ENCODE results near the gene DIP2C. TPM values are rescaled to one million over a fixed set of nuclear protein-coding genes. Genes with fewer than 3 reads are reported as not detected.

The DIP2C gene
- total RNA-seq, 2 donors from 2014 or later: 9.6 to 11.9 TPM

DNA sequence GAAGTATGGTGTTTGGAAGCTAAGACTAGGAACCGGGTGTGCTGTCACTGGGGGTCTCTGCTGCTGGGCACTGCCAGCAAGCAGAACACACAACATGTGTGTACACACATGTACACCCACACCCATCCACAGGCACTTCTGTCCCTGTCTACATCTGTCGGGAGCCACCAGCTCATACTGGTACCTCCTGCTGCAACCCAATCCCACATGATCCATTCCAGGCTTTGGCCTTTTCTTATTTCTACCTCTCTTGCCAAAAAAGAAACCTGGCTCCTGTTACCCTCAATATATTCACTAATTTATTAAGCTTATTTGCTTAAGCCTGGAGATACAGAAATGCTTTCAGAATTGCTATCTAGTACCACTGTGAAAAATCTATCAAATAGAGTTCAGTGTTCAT is 246.0 kb downstream of the DIP2C start:
- Histone ChIP-seq H3K4me1 (no peaks in the 10 kb centered on the region), H3K27ac (no peak overlapping the region), H3K9me3 (no peaks in the 10 kb centered on the region), H3K4me3 (no peak overlapping the region), H3K27me3 (no peaks in the 10 kb centered on the region), H3K36me3 (replicated peaks in 1 of 2; ENCODE audit: insufficient read depth in 1 of 2, low read depth in 2 of 2) (no peaks in the 10 kb centered on the region)
- no peak for TF ChIP-seq POLR2A (IDR thresholded peaks at IDR 0.05)
- TF ChIP-seq, protein P1, sequence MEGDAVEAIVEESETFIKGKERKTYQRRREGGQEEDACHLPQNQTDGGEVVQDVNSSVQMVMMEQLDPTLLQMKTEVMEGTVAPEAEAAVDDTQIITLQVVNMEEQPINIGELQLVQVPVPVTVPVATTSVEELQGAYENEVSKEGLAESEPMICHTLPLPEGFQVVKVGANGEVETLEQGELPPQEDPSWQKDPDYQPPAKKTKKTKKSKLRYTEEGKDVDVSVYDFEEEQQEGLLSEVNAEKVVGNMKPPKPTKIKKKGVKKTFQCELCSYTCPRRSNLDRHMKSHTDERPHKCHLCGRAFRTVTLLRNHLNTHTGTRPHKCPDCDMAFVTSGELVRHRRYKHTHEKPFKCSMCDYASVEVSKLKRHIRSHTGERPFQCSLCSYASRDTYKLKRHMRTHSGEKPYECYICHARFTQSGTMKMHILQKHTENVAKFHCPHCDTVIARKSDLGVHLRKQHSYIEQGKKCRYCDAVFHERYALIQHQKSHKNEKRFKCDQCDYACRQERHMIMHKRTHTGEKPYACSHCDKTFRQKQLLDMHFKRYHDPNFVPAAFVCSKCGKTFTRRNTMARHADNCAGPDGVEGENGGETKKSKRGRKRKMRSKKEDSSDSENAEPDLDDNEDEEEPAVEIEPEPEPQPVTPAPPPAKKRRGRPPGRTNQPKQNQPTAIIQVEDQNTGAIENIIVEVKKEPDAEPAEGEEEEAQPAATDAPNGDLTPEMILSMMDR (IDR thresholded peaks at IDR 0.05): no peak
- intact Hi-C loops (cut with DNase I): no loop called here
- ATAC-seq (no peak), DNase-seq (no peak)
- WGBS, 2 donors: 88 to 95% methylated on average over 2 of the region's 2 CpGs

DNA sequence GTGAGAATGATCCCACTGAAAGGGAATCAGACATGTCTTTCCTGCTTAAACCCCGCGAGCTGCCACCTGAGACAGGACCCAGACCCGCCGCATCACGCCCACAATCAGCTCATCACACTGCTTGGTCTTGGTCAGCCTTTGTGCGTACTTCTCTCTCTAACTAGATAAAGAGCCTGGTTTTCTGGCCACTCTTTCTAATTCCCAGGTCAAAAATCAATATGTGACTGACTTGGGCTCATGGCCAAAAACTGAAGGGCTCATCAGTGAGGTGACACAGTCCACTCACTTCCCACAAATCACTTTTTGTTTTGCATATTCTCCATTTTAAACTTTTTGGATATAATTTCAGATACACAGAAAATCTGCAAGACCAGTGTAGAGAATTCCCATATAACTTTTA is 247.3 kb downstream of the DIP2C start:
- no peak overlapping the region for H3K4me3 ChIP-seq
- H3K4me1 ChIP-seq: no peaks in the 10 kb centered on the region
- H3K9me3 ChIP-seq: no peaks in the 10 kb centered on the region
- no peaks in the 10 kb centered on the region for H3K27me3 ChIP-seq
- intact Hi-C loops (cut with DNase I): no loop called here
- TF ChIP-seq POLR2A (IDR thresholded peaks at IDR 0.05): no peak
- TF ChIP-seq, protein P1 (IDR thresholded peaks at IDR 0.05): no peak
- H3K36me3 ChIP-seq (replicated peaks in 1 of 2; ENCODE audit: insufficient read depth in 1 of 2, low read depth in 2 of 2): no peaks in the 10 kb centered on the region
- WGBS, 2 donors: 78% methylated on average over 6 of the region's 6 CpGs
- DNase-seq: no peak
- no peak for ATAC-seq
- no peak overlapping the region for H3K27ac ChIP-seq

DNA sequence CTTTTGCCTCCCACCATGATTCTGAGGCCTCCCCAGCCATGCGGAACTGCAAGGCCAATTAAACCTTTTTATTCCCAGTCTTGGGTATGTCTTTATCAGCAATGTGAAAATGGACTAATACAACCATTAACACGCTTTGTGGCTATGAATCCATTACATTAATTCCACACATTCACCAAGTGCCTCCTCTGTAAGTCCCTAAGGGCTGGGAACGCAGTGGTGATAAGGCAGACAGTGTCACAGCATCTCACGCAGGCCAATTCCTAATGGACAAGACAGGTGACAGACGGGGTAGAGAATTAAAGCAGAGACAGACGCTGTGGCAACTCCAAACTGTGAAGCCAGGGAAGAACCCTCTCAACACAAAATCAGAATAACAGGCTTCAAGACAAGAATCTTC is 247.8 kb downstream of the DIP2C start:
- H3K9me3 ChIP-seq: no peaks in the 10 kb centered on the region
- H3K27me3 ChIP-seq: no peaks in the 10 kb centered on the region
- H3K27ac ChIP-seq: no peak overlapping the region
- ATAC-seq (no peak), DNase-seq (no peak)
- H3K4me1 ChIP-seq: no peaks in the 10 kb centered on the region
- 93 to 96% methylated on average over 6 of the region's 6 CpGs for WGBS, 2 donors
- no peaks in the 10 kb centered on the region for H3K36me3 ChIP-seq (replicated peaks in 1 of 2; ENCODE audit: insufficient read depth in 1 of 2, low read depth in 2 of 2)
- TF ChIP-seq, protein P1 (IDR thresholded peaks at IDR 0.05): no peak
- no peak for TF ChIP-seq POLR2A (IDR thresholded peaks at IDR 0.05)
- H3K4me3 ChIP-seq: no peak overlapping the region
- intact Hi-C loops (cut with DNase I): no loop called here

DNA sequence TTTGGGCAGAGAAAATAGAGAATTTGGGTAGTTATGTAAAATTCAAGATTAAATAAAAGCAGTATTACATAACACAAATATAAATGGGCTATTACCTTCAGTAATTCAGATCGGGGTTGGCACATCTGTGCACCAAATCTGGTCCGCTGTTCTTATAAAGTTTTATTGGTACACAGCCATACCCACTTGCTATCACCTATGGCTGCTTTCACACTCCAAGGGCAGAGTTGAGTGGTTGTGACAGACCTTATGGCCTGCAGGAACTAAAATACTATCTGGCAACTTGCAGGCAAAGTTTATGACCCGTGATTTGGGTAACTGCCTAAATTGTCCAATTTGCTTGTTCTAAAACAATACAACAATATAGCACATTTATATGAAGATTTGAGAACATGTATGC is 249.3 kb downstream of the DIP2C start:
- H3K27ac ChIP-seq: no peak overlapping the region
- no peaks in the 10 kb centered on the region for H3K27me3 ChIP-seq
- H3K4me3 ChIP-seq: no peak overlapping the region
- TF ChIP-seq, protein P1 (IDR thresholded peaks at IDR 0.05): no peak
- TF ChIP-seq POLR2A (IDR thresholded peaks at IDR 0.05): no peak
- DNase-seq: no peak
- no peaks in the 10 kb centered on the region for H3K9me3 ChIP-seq
- ATAC-seq: no peak
- WGBS, 2 donors: 90 to 95% methylated on average over 3 of the region's 3 CpGs
- no peaks in the 10 kb centered on the region for H3K36me3 ChIP-seq (replicated peaks in 1 of 2; ENCODE audit: insufficient read depth in 1 of 2, low read depth in 2 of 2)
- intact Hi-C loops (cut with DNase I): no loop called here
- no peaks in the 10 kb centered on the region for H3K4me1 ChIP-seq

DNA sequence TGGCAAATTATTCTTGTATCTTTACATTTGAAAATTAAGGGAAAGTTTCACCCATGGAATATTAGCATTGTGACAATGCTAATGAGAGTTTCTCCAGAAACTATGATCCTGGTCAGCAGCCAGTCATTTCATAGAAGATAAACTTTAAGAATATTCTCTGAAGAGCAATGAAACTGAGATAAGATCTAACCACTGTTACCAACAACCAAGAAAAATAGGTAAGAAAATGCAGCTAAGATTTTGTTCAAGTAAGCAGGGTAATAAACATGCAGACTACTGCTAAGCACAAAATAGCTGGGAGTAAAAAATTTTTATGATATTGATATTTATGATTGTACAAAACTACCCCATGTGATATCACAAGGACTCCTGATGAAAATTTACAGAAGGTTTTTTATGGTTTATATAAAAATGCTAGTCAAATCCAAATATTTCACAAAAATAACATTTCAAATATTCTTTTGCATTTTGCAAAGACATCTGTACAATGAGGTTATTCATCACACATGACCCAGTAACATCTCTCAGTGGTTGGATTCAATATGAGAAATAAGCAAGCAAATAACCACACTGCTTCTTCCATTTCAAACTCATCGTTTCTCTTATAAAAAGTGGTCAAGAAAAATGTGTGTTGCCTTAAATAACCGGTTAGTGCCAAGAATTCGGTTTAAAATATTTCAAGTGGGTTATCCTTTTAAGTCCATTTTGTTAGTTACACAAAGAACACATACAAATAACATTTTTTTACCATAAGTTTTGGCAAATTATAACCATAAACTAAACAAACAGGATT is 251.6 kb downstream of the DIP2C start:
- 86% methylated on average over 3 of the region's 3 CpGs for WGBS, 2 donors
- no peak overlapping the region for H3K4me3 ChIP-seq
- no peaks in the 10 kb centered on the region for H3K4me1 ChIP-seq
- ATAC-seq (no peak), DNase-seq (no peak)
- H3K9me3 ChIP-seq: no peaks in the 10 kb centered on the region
- H3K27me3 ChIP-seq: no peaks in the 10 kb centered on the region
- no peaks in the 10 kb centered on the region for H3K36me3 ChIP-seq (replicated peaks in 1 of 2; ENCODE audit: insufficient read depth in 1 of 2, low read depth in 2 of 2)
- no peak overlapping the region for H3K27ac ChIP-seq
- intact Hi-C loops (cut with DNase I): no loop called here
- no peak for TF ChIP-seq POLR2A (IDR thresholded peaks at IDR 0.05)
- TF ChIP-seq, protein P1 (IDR thresholded peaks at IDR 0.05): no peak
